ENCODE results near the gene NAXE. TPM values are rescaled to one million over a fixed set of nuclear protein-coding genes. Genes with fewer than 3 reads are reported as not detected.

Gene NAXE
- 58.9 TPM for polyA plus RNA-seq (2013, experiment 1 of 2)
- 58.1 TPM for polyA plus RNA-seq (2013, experiment 2 of 2)

- Histone ChIP-seq H3K4me2 (ENCODE audit: low read length, poor library complexity, severe bottlenecking) (peak within 1 kb of the TSS; percentile 52), H3K4me1 (ENCODE audit: control insufficient read depth, insufficient read depth, low read depth, low read length) (peaks cover 10% of the 10 kb centered on the region), H3K23ac (ENCODE audit: low read length in 2 of 2) (no peak within 1 kb of the TSS), H3K27me3 (ENCODE audit: control insufficient read depth in 1 of 2, insufficient read depth in 1 of 2, low read length in 2 of 2) (peaks cover 0 to 2% of the 10 kb centered on the region in 2 experiments), H4K8ac (ENCODE audit: low read length) (peak within 1 kb of the TSS; percentile 87), H3K4me3 (ENCODE audit: insufficient read depth in 1 of 2, low read depth in 1 of 2, low read length in 2 of 2) (peak within 1 kb of the TSS; percentile 76 to 82), H2BK12ac (ENCODE audit: low read length in 2 of 2) (peak within 1 kb of the TSS in 1 of 2 experiments; percentile 25), H3K18ac (ENCODE audit: low read depth in 1 of 2, low read length in 2 of 2) (peak within 1 kb of the TSS; percentile 61 to 80), H3K9me3 (ENCODE audit: control insufficient read depth, low read length) (no peaks in the 10 kb centered on the region), H4K91ac (ENCODE audit: low read length) (peak within 1 kb of the TSS; percentile 54), H2AFZ (ENCODE audit: low read depth, low read length) (peak within 1 kb of the TSS; percentile 95), H2AK5ac (ENCODE audit: low read length, severe bottlenecking) (peak within 1 kb of the TSS; percentile 21), H3K79me1 (replicated peaks; ENCODE audit: low read length, poor library complexity, severe bottlenecking) (peaks cover 20% of the 10 kb centered on the region), H3K4ac (ENCODE audit: low read depth in 1 of 2, low read length in 2 of 2) (peak within 1 kb of the TSS; percentile 1 to 60), H3K27ac (ENCODE audit: low read length, poor library complexity, severe bottlenecking) (peak within 1 kb of the TSS; percentile 52), H2BK5ac (ENCODE audit: low read depth, low read length, poor library complexity, severe bottlenecking) (no peak within 1 kb of the TSS), H3K36me3 (ENCODE audit: control insufficient read depth in 1 of 2, insufficient read depth in 2 of 2, low read depth in 1 of 2, low read length in 2 of 2) (peaks cover 33 to 42% of the 10 kb centered on the region in 2 experiments), H2BK15ac (ENCODE audit: low read depth, poor library complexity, severe bottlenecking) (no peak within 1 kb of the TSS), H3K9ac (ENCODE audit: low read length) (peak within 1 kb of the TSS; percentile 88), H3K14ac (ENCODE audit: low read length in 2 of 2) (peak within 1 kb of the TSS in 1 of 2 experiments; percentile 84), H2BK120ac (ENCODE audit: low read depth, low read length) (peak within 1 kb of the TSS; percentile 57)
- peak; percentile 65 for DNase-seq
- under 1% methylated on average over 59 of the region's 60 CpGs for WGBS
Measured at GRCh38 chr1:156591432-156592157, at the start of gene NAXE. Gene NAXE, plus strand, starts transcription at chr1:156591776. Its CDS starts 29 bp downstream, at chr1:156591805.

- DNase-seq = no peak
- H3K36me3 ChIP-seq (ENCODE audit: control insufficient read depth in 1 of 2, insufficient read depth in 2 of 2, low read depth in 1 of 2, low read length in 2 of 2) = peaks cover 19 to 25% of the 10 kb centered on the region in 2 experiments
- no peaks in the 10 kb centered on the region for H3K9me3 ChIP-seq (ENCODE audit: control insufficient read depth, low read length)
- no peak overlapping the region for H2BK12ac ChIP-seq (ENCODE audit: low read length in 2 of 2)
- no peak overlapping the region for H3K27ac ChIP-seq (ENCODE audit: low read length, poor library complexity, severe bottlenecking)
- no peak overlapping the region for H2BK120ac ChIP-seq (ENCODE audit: low read depth, low read length)
- H3K27me3 ChIP-seq (ENCODE audit: control insufficient read depth in 1 of 2, insufficient read depth in 1 of 2, low read length in 2 of 2) = no peaks in the 10 kb centered on the region
- no peaks in the 10 kb centered on the region for H3K79me1 ChIP-seq (replicated peaks; ENCODE audit: low read length, poor library complexity, severe bottlenecking)
- no peak overlapping the region for H3K4me2 ChIP-seq (ENCODE audit: low read length, poor library complexity, severe bottlenecking)
- H4K91ac ChIP-seq (ENCODE audit: low read length) = no peak overlapping the region
- peaks cover 2% of the 10 kb centered on the region for H3K4me1 ChIP-seq (ENCODE audit: control insufficient read depth, insufficient read depth, low read depth, low read length)
- no peak overlapping the region for H2AK5ac ChIP-seq (ENCODE audit: low read length, severe bottlenecking)
- no peak overlapping the region for H3K18ac ChIP-seq (ENCODE audit: low read depth in 1 of 2, low read length in 2 of 2)
- H4K8ac ChIP-seq (ENCODE audit: low read length) = no peak overlapping the region
- no peak overlapping the region for H3K9ac ChIP-seq (ENCODE audit: low read length)
- H3K23ac ChIP-seq (ENCODE audit: low read length in 2 of 2) = no peak overlapping the region
- H3K4ac ChIP-seq (ENCODE audit: low read depth in 1 of 2, low read length in 2 of 2) = no peak overlapping the region
- H2BK15ac ChIP-seq (ENCODE audit: low read depth, poor library complexity, severe bottlenecking) = no peak overlapping the region
- H3K14ac ChIP-seq (ENCODE audit: low read length in 2 of 2) = no peak overlapping the region
- H2AFZ ChIP-seq (ENCODE audit: low read depth, low read length) = no peak overlapping the region
- H2BK5ac ChIP-seq (ENCODE audit: low read depth, low read length, poor library complexity, severe bottlenecking) = no peak overlapping the region
- 91% methylated on average over 1 of the region's 1 CpG for WGBS
- no peak overlapping the region for H3K4me3 ChIP-seq (ENCODE audit: insufficient read depth in 1 of 2, low read depth in 1 of 2, low read length in 2 of 2)
Measured at GRCh38 chr1:156543066-156543465, 48.5 kb upstream of the NAXE start.

- no peak overlapping the region for H2BK120ac ChIP-seq (ENCODE audit: low read depth, low read length)
- no peak overlapping the region for H4K8ac ChIP-seq (ENCODE audit: low read length)
- no peaks in the 10 kb centered on the region for H3K79me1 ChIP-seq (replicated peaks; ENCODE audit: low read length, poor library complexity, severe bottlenecking)
- no peak overlapping the region for H3K4me2 ChIP-seq (ENCODE audit: low read length, poor library complexity, severe bottlenecking)
- H3K27ac ChIP-seq (ENCODE audit: low read length, poor library complexity, severe bottlenecking) = no peak overlapping the region
- no peak overlapping the region for H3K4ac ChIP-seq (ENCODE audit: low read depth in 1 of 2, low read length in 2 of 2)
- H3K23ac ChIP-seq (ENCODE audit: low read length in 2 of 2) = no peak overlapping the region
- H3K36me3 ChIP-seq (ENCODE audit: control insufficient read depth in 1 of 2, insufficient read depth in 2 of 2, low read depth in 1 of 2, low read length in 2 of 2) = peaks cover 11 to 30% of the 10 kb centered on the region in 2 experiments
- H3K9me3 ChIP-seq (ENCODE audit: control insufficient read depth, low read length) = no peaks in the 10 kb centered on the region
- no peak for DNase-seq
- no peak overlapping the region for H3K18ac ChIP-seq (ENCODE audit: low read depth in 1 of 2, low read length in 2 of 2)
- H4K91ac ChIP-seq (ENCODE audit: low read length) = no peak overlapping the region
- no peak overlapping the region for H2BK5ac ChIP-seq (ENCODE audit: low read depth, low read length, poor library complexity, severe bottlenecking)
- H3K4me1 ChIP-seq (ENCODE audit: control insufficient read depth, insufficient read depth, low read depth, low read length) = peaks cover 2% of the 10 kb centered on the region
- WGBS = 97% methylated on average over 3 of the region's 3 CpGs
- no peak overlapping the region for H2BK12ac ChIP-seq (ENCODE audit: low read length in 2 of 2)
- H3K9ac ChIP-seq (ENCODE audit: low read length) = no peak overlapping the region
- no peaks in the 10 kb centered on the region for H3K27me3 ChIP-seq (ENCODE audit: control insufficient read depth in 1 of 2, insufficient read depth in 1 of 2, low read length in 2 of 2)
- no peak overlapping the region for H2BK15ac ChIP-seq (ENCODE audit: low read depth, poor library complexity, severe bottlenecking)
- no peak overlapping the region for H3K14ac ChIP-seq (ENCODE audit: low read length in 2 of 2)
- H2AK5ac ChIP-seq (ENCODE audit: low read length, severe bottlenecking) = no peak overlapping the region
- no peak overlapping the region for H3K4me3 ChIP-seq (ENCODE audit: insufficient read depth in 1 of 2, low read depth in 1 of 2, low read length in 2 of 2)
- H2AFZ ChIP-seq (ENCODE audit: low read depth, low read length) = no peak overlapping the region
Measured at GRCh38 chr1:156544592-156545102, 46.9 kb upstream of the NAXE start.

GRCh38 chr1:156546267-156546666 is 45.3 kb upstream of the NAXE start:
- no peaks in the 10 kb centered on the region for H3K27me3 ChIP-seq (ENCODE audit: control insufficient read depth in 1 of 2, insufficient read depth in 1 of 2, low read length in 2 of 2)
- H2BK120ac ChIP-seq (ENCODE audit: low read depth, low read length) = no peak overlapping the region
- H2AK5ac ChIP-seq (ENCODE audit: low read length, severe bottlenecking) = no peak overlapping the region
- H3K79me1 ChIP-seq (replicated peaks; ENCODE audit: low read length, poor library complexity, severe bottlenecking) = no peaks in the 10 kb centered on the region
- no peak overlapping the region for H3K27ac ChIP-seq (ENCODE audit: low read length, poor library complexity, severe bottlenecking)
- no peak overlapping the region for H2BK12ac ChIP-seq (ENCODE audit: low read length in 2 of 2)
- H3K4ac ChIP-seq (ENCODE audit: low read depth in 1 of 2, low read length in 2 of 2) = no peak overlapping the region
- no peak overlapping the region for H2BK5ac ChIP-seq (ENCODE audit: low read depth, low read length, poor library complexity, severe bottlenecking)
- H2AFZ ChIP-seq (ENCODE audit: low read depth, low read length) = no peak overlapping the region
- no peak overlapping the region for H3K23ac ChIP-seq (ENCODE audit: low read length in 2 of 2)
- peaks cover 9 to 24% of the 10 kb centered on the region in 2 experiments for H3K36me3 ChIP-seq (ENCODE audit: control insufficient read depth in 1 of 2, insufficient read depth in 2 of 2, low read depth in 1 of 2, low read length in 2 of 2)
- no peak overlapping the region for H3K18ac ChIP-seq (ENCODE audit: low read depth in 1 of 2, low read length in 2 of 2)
- DNase-seq = no peak
- WGBS = 99% methylated on average over 3 of the region's 3 CpGs
- H3K4me3 ChIP-seq (ENCODE audit: insufficient read depth in 1 of 2, low read depth in 1 of 2, low read length in 2 of 2) = no peak overlapping the region
- no peak overlapping the region for H3K4me2 ChIP-seq (ENCODE audit: low read length, poor library complexity, severe bottlenecking)
- H4K91ac ChIP-seq (ENCODE audit: low read length) = no peak overlapping the region
- no peak overlapping the region for H2BK15ac ChIP-seq (ENCODE audit: low read depth, poor library complexity, severe bottlenecking)
- no peak overlapping the region for H3K14ac ChIP-seq (ENCODE audit: low read length in 2 of 2)
- no peak overlapping the region for H4K8ac ChIP-seq (ENCODE audit: low read length)
- no peak overlapping the region for H3K9ac ChIP-seq (ENCODE audit: low read length)
- H3K9me3 ChIP-seq (ENCODE audit: control insufficient read depth, low read length) = no peaks in the 10 kb centered on the region
- H3K4me1 ChIP-seq (ENCODE audit: control insufficient read depth, insufficient read depth, low read depth, low read length) = no peaks in the 10 kb centered on the region
